HG02678 (cell line): ENCODE measurements around the gene ZC3H4.
A peak's percentile ranks its signal among the peaks of the same experiment; 100 is the strongest.

ENCODE experiments used
- ATAC-seq: cut with Tn5 transposase; IDR thresholded peaks from one replicate; pipeline ENCODE4 v1.9.1; 2021; ENCODE audit warnings: mild to moderate bottlenecking, moderate library complexity; ENCODE audit not compliant: unreplicated experiment

Gene ZC3H4

DNA sequence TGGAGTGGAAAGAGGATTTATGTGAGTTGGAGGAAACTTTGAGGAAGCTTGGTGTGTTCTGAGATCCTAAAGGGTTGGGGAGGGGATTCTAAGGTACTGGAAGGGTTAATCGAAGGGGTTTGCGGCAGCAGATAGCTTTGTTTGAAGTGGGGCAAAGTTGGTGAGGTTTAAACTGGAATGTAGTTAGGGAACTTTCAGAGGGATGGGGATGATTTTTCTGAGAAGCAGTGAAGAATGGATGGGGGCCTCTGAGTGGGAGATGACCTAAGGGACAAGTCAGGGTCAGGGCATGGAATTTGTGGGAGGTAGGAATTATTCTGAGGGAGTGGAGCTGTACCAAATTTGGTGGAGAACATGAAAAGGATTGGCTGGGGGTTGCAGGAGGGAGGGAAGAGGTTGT lies 21.0 kb upstream of the ZC3H4 start:
- ATAC-seq = no peak

DNA sequence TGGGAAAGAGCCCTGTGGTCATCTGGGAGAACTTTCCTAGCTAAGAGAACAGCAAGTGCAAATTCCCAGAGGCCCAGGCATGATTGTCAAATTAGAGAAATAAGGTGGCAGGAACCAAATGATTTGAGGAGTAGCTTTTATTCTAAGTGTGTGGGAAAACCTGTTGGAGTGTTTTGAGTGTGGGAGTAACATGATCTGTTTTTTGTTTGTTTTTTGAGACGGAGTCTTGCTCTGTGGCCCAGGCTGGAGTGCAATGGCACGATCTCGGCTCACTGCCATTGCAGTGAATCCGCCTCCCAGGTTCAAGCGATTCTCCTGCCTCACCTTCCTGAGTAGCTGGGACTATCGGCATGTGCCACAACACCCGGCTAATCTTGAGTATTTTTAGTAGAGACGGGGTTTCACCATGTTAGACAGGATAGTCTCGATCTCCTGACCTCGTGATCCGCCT lies 19.5 kb upstream of the ZC3H4 start:
- no peak for ATAC-seq

DNA sequence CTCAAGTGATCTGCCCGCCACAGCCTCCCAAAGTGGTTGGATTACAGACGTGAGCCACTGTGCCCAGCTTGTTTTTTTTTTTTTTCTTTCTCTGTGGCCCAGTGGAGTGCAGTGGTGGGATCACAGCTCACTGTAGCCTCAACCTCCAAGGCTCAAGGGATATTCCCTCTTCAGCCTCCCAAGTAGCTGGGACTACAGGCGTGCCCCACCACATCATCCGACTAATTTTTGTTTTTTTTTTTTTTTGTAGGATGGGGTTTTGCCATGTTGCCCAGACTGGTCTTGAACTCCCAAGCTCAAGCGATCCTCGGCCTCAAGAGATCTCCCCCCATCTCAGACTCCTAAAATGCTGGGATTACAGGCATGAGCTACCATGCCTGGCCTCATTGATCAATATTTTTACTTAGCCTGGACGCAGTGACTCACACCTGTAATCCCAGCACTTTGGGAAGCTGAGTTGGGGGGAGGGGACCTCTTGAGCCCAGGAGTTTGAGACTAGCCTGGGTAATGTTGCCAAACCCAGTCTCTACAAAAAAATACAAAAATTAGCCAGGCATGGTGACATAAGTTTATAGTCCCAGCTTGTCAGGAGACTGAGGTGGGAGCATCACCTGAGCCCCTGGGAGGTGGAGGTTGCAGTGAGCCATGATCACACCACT lies 18.7 kb upstream of the ZC3H4 start:
- ATAC-seq = no peak

DNA sequence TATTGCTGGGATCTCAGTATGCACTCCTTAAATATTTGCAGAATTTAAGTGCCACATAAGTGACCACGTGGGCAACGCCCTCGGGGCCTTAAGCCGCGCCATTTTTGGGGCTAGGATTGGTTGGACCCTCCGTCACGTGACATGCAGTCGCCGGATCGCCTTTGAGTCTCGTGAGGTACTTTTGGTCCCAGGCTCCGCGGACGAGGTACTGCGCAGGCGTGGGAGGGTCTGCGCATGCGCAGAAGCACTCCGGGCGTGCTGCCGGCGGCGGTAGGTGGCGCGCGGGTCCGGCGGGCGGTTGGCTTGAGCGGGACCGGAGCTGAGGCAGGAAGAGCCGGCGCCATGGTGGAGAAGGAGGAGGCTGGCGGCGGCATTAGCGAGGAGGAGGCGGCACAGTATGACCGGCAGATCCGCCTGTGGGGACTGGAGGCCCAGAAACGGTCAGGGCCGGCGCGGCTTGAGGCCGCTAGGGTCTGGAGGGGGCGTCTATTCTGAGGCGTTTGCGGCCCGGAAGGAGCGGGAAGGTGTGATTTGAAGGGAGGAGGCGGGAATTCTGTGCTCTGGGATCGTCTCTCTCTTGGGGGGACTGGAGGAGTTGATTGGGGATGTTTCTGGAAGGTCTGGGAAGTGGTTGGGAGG lies 17.1 kb upstream of the ZC3H4 start, which contains the start of gene SAE1:
SAE1 (plus strand) TSS at position 247 of the 639 bp plus-strand sequence; CDS start at position 343, 96 bp downstream.
- ATAC-seq = peak; percentile 92

DNA sequence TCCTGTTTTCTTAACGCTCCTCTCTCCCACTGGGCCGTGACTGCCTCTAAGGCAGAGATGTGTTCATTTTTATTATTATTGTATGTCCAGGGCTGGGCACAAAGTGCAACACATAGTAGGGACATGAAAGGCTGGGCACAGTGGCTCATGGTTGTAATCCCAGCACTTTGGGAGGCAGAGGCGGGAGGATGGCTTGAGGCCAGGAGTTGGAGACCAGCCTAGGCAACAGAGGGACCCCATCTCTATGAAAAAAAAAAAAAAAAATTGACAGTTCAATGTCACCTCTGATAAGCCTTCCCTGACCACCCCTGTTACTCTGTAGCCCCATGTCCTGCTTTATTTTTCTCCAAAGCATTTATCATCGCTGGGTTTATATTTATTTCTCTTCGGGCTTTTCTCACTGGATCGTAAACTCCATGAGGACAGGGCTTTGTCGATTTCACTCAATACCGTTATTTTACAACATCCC lies 16.6 kb upstream of the ZC3H4 start:
- ATAC-seq = no peak

DNA sequence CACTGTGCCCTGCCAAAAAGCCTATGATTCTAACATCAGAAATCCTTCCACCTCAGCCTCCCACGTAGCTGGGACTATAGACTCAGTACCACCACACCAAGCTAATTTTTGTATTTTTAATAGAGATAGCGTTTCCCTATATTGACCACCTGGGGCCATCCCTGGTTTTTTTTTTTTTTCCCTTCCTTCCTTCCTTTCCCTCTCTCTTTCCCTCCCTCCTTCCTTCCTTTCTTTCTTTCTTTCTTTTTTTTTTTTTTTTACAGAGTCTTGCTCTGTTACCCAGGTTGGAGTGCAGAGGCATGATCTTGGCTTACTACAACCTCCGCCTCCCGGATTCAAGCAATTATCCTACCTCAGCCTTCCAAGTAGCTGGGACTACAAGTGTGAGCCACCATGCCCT lies 16.0 kb upstream of the ZC3H4 start:
- no peak for ATAC-seq

DNA sequence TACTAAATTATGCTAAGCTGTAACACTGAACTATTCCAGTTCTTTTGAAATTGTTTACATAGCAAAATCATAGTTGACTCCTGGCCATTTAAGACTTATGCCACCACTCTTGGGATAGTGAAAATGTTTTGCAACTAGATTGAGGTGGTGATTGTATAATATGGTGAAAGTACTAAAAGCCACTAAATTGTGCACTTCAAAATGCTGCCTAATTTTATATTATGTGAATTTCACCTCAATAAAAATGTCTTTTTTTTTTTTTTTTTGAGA lies 12.0 kb upstream of the ZC3H4 start:
- no peak for ATAC-seq

DNA sequence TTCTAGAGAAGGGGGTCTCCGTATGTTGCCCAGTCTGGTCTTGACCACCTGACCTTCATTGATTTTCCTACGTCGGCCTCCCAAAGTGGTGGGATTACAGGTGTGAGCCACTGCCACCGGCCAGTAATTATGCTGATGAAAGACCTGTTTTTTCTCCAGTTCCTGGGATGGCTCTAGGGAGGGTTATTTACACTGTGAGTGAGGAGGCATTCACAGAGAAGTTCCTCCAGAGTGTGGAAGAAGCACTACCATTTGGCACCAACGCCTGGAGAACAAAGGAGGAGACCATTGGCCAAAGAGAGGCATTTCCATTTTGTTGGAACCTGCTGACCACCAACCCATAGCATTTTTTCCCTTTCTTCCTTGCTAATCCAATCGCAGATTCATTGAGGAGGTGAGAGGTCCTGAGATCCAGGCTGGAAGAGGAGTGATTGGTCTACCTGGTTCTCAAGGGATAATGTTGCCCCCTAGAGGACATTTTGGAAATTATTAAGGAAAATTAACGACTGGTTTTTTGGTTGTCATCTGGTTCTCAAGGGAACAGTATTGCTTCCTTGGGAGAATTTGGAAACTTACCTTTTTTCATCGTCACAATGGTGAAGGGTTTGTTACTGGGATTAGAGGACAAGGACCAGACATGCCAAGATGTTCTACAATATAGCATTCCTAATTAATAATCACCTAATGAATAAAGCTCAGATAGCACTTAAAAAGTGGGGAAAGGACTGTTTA lies 11.5 kb upstream of the ZC3H4 start:
- no peak for ATAC-seq

DNA sequence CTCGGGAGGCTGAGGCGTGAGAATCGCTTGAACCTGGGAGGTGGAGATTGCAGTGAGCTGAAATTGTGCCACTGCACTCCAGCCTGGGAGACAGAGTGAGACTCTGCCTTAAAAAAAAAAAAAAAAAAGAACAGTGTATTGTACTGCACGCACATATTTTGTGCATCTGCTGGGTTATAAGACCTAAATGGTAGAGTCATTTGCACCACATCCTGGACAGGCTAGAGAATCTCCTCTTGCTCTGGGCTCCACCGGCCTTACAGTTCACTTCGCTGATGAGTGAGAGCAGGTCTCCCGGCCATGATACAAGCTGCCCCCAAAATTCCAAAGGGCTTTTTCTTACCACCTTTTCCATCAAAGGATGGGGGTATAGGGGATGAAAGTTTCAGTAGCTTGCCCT lies 9.8 kb upstream of the ZC3H4 start:
- no peak for ATAC-seq

DNA sequence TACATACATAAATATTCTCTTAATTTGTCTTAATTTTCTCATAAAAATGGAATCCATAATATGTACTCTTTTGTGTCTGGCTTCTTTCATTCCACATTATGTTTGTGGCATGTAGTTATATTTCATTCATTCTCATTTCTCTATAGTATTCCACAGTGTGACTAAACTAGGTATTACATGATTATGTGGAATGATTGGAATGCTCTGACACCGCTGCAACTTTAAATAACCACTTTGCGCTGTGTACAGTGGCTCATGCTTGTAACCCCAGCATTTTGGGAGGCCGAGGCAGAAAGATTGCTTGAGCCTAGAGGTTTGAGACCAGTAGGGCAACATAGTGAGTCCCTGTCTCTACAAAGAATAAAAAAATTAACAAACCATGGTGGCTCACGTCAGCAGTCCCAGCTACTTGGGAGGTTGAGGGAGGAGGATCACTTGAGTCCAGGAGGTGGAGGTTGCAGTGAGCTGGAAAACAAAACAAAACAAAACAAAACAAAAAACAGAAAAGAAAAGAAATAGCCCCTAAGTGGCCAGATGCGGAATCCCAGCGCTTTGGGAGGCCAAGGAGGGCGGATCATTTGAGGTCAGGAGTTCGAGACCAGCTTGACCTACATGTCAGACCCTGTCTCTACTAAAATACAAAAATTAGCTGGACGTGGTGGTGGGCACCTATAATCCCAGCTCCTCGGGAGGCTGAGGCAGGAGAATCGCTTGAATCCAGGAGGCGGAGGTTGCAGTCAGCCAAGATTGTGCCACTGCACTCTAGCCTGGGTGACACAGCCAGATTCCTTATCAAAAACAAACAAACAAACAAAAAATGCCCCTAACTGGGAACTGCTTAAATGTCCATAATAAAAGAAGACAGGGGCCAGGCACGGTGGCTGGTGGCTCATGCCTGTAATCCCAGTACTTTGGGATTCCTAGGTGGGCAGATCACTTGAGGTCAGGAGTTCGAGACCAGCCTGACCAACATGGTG lies 9.1 kb upstream of the ZC3H4 start:
- no peak for ATAC-seq

DNA sequence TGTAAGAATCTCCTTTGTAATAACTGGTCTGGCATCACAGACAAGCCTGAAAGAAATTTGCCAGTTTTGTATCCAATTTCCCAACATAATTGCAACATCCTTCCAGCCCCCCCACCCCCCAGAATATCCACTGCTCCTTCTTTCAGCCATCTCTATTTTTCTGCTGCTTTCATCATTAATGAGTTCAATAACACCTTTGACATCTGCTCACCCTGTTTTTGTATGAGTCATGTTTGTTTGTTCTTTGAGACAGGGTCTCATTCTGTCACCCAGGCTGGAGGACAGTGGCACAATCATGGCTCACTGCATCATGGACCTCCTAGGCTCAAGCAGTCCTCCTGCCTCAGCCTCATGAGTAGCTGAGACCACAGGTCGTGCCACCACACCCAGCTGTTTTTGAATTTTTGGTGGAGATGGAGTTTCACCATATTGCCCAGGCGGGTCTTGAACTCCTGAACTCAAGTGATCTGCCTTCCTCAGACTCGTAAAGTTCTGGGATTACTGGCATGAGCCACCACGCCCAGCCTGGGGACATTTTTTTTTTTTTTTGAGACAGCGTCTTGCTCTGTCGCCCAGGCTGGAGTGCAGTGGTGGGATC lies 7.0 kb upstream of the ZC3H4 start:
- ATAC-seq = no peak

DNA sequence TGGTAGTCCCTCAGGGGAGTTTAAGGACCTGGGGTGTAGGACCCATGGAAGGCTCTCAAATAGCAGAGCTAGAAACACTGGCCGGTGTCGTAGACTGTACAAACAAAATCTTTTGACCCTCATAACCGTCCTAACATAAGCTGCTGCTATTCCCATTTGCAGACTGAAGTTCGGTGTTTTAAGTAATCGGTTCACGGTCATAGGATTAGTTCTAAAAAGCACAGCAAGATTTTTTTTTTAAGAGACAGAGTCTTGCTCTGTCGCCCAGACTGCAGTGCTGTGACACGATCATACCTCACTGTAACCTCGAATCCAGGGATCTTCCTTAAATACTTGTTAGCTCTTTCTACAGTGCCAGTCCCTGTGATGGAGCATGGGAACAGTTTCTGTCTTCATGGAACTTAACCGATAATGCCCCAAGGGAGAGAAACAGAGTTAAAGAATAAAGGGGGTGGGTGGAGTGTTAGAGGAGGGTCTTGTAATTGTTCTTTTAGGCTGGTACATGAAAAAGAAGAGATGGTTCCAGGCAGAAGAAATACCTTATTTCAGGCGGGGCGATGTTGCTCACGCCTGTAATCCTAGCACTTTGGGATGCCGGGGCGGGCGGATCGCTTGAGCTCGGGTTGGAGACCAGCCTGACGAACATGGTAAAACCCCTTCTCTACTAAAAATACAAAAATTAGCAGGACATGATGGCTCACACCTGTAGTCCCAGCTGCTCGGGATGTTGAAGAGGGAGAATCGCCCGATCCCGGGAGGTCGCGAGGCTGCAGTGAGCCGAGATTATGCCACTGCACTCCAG lies 475 bp upstream of the ZC3H4 start:
- no peak for ATAC-seq

DNA sequence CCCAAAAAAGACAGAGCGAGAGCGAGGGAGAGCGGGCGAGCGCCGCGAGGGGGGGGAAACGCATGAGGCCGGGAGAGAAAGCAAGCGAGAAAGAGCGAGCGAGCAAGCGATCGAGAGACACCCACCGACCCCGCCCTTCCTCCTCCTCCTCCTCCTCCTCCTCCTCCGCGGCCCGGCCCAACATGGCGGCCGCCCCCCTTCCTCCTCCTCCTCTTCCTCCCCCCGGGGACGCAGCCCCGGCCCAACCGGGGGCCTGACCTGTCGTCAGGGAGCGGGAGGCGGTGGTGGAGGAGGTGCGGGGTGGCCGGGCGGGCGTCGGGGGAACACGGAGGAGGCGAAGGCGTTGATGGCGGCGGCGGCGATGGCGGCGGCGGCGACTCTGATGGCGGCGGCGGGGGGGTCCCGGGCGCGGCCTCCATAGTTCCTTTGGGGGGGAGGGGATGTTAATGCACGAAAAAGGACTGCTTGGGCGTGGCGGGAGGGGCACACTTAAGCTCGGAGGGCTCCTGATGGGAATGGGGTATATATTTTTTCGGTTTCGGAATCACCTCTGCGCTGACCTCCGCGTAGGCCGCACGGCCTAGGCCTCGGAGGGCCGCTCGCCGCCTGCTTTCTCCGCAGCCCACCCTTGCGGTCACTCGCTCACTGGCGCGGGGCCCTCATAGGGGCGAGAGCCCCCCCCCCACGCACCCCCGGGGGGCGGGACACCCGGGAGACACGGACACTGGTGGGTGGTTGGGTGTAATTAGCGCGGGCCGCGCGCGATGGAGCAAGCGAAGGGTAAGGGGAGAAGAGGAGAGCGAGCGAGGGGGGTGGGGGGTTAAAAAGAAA lies 1.2 kb downstream of the ZC3H4 start:
- ATAC-seq = peak; percentile 21

DNA sequence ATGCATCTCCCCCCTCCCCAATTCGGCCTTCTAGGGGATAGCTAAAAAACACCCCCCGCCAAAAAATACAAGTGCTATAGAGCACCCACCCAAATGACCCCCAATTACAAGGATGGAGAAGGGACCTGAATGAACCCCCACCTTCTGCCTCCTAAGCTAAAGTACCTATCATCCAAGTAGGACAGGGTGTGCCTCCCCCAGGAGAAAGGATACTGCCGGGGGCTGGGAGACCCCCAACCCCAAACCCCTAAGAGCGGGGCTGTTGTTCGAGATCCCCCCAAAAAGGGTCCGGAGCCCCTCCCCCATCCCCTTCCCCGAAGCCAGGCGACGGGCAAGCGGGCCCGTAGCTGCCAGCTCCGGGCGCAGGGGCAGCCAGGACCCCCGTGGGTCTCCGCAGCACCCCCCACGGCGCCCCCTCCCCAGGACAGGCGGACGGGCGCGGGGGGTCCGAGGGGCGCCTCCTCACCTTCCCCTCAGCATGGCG lies 1.9 kb downstream of the ZC3H4 start:
- ATAC-seq = no peak

DNA sequence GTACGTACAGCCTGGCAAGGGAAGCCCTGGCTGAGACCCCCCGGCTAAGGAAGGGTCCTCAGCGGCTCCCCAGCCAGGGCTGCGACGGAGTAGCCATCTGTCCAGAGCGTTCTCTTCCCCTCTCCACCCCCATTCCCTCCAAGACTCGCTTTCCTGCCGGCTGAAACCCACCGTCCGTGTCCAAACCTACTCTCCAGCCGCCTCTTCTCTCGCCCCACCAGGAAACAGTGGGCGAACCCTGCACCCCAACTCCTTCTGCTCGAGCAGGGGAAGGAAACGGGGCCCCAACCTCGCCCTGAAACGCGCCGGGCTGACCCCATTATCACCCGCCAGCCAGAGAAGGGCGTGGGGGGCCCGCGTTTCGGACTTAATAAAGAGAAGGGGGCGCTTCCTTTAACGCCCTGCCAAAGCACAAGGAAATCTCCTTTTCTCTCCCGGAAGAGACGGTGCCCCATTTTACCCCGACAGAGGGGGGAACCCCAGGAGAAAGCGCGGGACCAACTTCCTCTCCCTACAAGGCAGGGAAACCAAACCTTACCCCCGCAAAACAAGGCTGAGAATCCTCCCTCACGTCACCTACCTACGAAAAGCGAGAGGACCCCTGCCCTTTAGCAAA lies 2.5 kb downstream of the ZC3H4 start:
- ATAC-seq = no peak

DNA sequence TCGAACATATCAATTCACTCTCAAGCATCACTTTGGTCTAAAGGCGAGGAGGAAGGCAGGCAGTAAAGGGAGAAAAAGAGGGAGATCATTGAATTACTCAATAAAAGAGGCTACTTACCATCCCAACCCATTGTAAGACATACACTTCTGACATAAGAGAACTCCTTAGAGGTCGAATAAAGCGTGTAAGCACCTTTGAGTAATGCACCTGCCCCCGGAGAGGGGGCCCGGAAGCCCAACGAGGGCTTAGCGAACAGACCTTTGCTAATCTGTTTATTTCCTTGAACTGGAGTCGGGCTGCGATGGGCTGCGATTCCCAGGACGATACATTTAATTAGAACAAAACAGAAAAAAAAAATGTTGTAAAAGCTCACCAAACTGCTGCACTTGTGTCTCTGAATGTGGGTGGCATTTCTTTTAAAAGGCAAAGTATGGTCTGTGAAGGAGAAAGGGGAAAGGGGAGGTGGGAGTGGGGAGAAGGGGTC lies 3.0 kb downstream of the ZC3H4 start:
- no peak for ATAC-seq

DNA sequence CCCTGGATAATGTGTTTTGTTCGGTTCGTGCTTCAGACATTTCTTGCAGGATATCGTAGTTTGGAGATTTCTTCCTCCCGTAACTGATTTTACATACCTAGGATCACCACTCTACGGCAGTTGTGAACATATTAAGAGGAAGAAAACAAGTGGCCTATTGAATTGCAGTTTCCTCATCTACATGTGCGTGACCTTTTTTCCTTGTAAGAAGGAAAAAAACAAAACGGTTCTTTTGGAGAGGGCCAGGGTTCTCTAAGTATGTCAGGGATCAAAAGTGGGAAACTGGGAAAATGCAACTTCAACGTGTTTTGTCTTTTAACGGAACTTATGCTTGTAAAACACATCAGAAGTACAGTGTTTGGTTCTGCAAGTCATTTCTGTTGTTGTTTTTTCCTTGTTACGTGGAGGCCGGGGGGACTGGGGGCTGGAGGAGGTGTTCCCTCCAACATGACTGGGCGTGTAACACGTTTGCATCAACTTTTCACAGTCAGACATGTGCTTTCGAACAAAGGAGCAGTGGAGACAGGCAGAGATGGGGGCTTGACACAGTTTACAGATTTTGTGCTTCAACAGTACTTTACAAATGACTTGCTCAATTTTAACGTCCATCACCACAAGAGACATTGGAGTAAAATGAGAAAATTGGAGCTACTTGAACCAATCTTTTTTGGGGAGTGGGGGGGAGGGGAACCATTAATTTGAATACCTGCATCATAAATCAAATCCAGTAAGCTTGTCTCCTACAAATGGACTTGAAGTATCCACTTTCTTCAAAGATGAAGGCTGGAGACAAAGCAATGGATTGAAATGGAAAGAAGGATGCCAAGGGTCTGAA lies 3.8 kb downstream of the ZC3H4 start:
- no peak for ATAC-seq
